NCI-H82 (cell line): ENCODE data around the gene S100B.
"Not testable (repeated sequence)": the region's sequence is repeated elsewhere in the genome, so short reads cannot be mapped to it uniquely, and the experiment has no call there.

ENCODE experiments used
- DNase-seq: peaks from one replicate; lab custom pipeline; 2025; lab: John Stamatoyannopoulos, UW

The S100B gene

GRCh38 chr21:46604975-46605766 is at the start of gene S100B:
S100B (minus strand) TSS chr21:46605082; CDS start chr21:46602415, 2,667 bp downstream.
- no peak for DNase-seq

GRCh38 chr21:46651121-46651520 is 46.2 kb upstream of the S100B start:
- DNase-seq = no peak

GRCh38 chr21:46650476-46651098 is 45.7 kb upstream of the S100B start:
- no peak for DNase-seq

GRCh38 chr21:46649356-46649755 is 44.5 kb upstream of the S100B start:
- no peak for DNase-seq

GRCh38 chr21:46648539-46648938 is 43.7 kb upstream of the S100B start:
- DNase-seq = no peak

- peak; percentile 23 for DNase-seq
These were observed 41.8 kb upstream of the S100B start for GRCh38 chr21:46646541-46647154.

- DNase-seq = no peak
These were observed 41.0 kb upstream of the S100B start for GRCh38 chr21:46645840-46646239.

- no peak for DNase-seq
These were observed 38.7 kb upstream of the S100B start for GRCh38 chr21:46643379-46644177.

- DNase-seq = no peak
These were observed 36.8 kb upstream of the S100B start for GRCh38 chr21:46641656-46642055.

GRCh38 chr21:46639489-46640386 is 34.9 kb upstream of the S100B start:
- peak; percentile 24 for DNase-seq

- DNase-seq = no peak
These were observed 33.3 kb upstream of the S100B start for GRCh38 chr21:46637952-46638746.

GRCh38 chr21:46636550-46637285 is 31.8 kb upstream of the S100B start:
- no peak for DNase-seq

- DNase-seq = no peak
These were observed 31.3 kb upstream of the S100B start for GRCh38 chr21:46636181-46636512.

GRCh38 chr21:46635324-46636180 is 30.7 kb upstream of the S100B start, which contains the start of gene PRMT2:
PRMT2 (plus strand) TSS chr21:46635674; CDS start chr21:46636952, 1,278 bp downstream.
- peak; percentile 98 for DNase-seq

- DNase-seq = peak; percentile 81
These were observed 30.1 kb upstream of the S100B start for GRCh38 chr21:46634966-46635323.

GRCh38 chr21:46634427-46634826 is 29.5 kb upstream of the S100B start:
- no peak for DNase-seq

- no peak for DNase-seq
These were observed 28.7 kb upstream of the S100B start for GRCh38 chr21:46633566-46633965.

GRCh38 chr21:46630915-46631314 is 26.0 kb upstream of the S100B start:
- not testable (repeated sequence) for DNase-seq

- no peak for DNase-seq
These were observed 24.0 kb upstream of the S100B start for GRCh38 chr21:46628868-46629267.
